ENCODE measurements around the gene VEGFA. TPM values are rescaled to one million over a fixed set of nuclear protein-coding genes. Genes with fewer than 3 reads are reported as not detected.

VEGFA gene
- total RNA-seq, 1 donor from 2014 or later: 136 TPM

- no peak overlapping the region for H3K27ac Mint-ChIP-seq
- no peak for DNase-seq (ENCODE audit: extremely low spot score, unreplicated experiment)
- TF ChIP-seq, protein P1, sequence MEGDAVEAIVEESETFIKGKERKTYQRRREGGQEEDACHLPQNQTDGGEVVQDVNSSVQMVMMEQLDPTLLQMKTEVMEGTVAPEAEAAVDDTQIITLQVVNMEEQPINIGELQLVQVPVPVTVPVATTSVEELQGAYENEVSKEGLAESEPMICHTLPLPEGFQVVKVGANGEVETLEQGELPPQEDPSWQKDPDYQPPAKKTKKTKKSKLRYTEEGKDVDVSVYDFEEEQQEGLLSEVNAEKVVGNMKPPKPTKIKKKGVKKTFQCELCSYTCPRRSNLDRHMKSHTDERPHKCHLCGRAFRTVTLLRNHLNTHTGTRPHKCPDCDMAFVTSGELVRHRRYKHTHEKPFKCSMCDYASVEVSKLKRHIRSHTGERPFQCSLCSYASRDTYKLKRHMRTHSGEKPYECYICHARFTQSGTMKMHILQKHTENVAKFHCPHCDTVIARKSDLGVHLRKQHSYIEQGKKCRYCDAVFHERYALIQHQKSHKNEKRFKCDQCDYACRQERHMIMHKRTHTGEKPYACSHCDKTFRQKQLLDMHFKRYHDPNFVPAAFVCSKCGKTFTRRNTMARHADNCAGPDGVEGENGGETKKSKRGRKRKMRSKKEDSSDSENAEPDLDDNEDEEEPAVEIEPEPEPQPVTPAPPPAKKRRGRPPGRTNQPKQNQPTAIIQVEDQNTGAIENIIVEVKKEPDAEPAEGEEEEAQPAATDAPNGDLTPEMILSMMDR (conservative IDR thresholded peaks at IDR 0.05): no peak
- peaks cover 7% of the 10 kb centered on the region for H3K4me1 Mint-ChIP-seq (ENCODE audit: unreplicated experiment)
- H3K27me3 Mint-ChIP-seq: no peaks in the 10 kb centered on the region
- no peak overlapping the region for H3K4me3 Mint-ChIP-seq
- H3K9me3 Mint-ChIP-seq: no peaks in the 10 kb centered on the region
- H3K36me3 Mint-ChIP-seq: peaks cover 16% of the 10 kb centered on the region
Measured at GRCh38 chr6:43785220-43785752, 15.3 kb downstream of the VEGFA start.

GRCh38 chr6:43785904-43786303 is 15.9 kb downstream of the VEGFA start:
- H3K4me3 Mint-ChIP-seq: no peak overlapping the region
- peaks cover 16% of the 10 kb centered on the region for H3K36me3 Mint-ChIP-seq
- DNase-seq (ENCODE audit: extremely low spot score, unreplicated experiment): no peak
- H3K9me3 Mint-ChIP-seq: no peaks in the 10 kb centered on the region
- TF ChIP-seq, protein P1 (conservative IDR thresholded peaks at IDR 0.05): no peak
- no peaks in the 10 kb centered on the region for H3K27me3 Mint-ChIP-seq
- peaks cover 7% of the 10 kb centered on the region for H3K4me1 Mint-ChIP-seq (ENCODE audit: unreplicated experiment)
- H3K27ac Mint-ChIP-seq: no peak overlapping the region

DNA sequence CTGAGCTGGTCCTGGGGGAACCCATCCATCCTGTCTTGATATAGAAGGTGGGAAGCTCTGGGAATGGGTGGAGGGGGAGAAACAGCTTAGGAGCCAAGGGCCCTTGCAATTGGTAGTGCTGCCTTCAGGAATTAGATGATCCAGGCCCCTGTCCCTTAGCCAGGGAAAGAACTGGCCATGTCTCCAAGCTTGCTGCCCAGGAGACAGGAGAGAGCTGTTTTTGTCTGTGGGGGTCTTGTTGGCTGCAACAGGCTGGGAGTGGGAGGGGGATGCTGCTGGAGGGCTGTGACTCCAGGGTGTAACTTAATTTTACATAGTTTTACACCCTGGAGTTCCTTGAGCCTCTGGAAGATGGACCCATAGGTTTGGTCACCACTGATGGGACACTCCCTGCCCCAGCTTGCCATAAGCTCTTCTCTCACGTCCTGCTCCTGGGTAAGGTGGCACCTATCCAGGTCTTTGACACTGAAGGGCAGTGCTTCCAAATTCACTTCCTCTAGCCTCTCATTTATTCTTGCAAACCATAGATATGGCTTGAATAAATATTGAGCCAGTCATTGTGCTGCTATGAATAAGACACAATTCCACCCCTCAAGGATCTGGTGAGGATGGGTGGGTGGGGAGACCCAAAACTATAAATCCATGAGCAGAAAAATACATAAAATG is 16.8 kb downstream of the VEGFA start:
- Mint-ChIP-seq H3K36me3 (peaks cover 14% of the 10 kb centered on the region), H3K27ac (no peak overlapping the region), H3K4me1 (ENCODE audit: unreplicated experiment) (peaks cover 5% of the 10 kb centered on the region), H3K27me3 (no peaks in the 10 kb centered on the region), H3K9me3 (no peaks in the 10 kb centered on the region), H3K4me3 (no peak overlapping the region)
- TF ChIP-seq, protein P1 (conservative IDR thresholded peaks at IDR 0.05): no peak
- no peak for DNase-seq (ENCODE audit: extremely low spot score, unreplicated experiment)

- H3K4me1 Mint-ChIP-seq (ENCODE audit: unreplicated experiment): no peaks in the 10 kb centered on the region
- no peak overlapping the region for H3K4me3 Mint-ChIP-seq
- H3K36me3 Mint-ChIP-seq: peaks cover 9% of the 10 kb centered on the region
- no peaks in the 10 kb centered on the region for H3K9me3 Mint-ChIP-seq
- H3K27ac Mint-ChIP-seq: no peak overlapping the region
- DNase-seq (ENCODE audit: extremely low spot score, unreplicated experiment): no peak
- no peaks in the 10 kb centered on the region for H3K27me3 Mint-ChIP-seq
- TF ChIP-seq, protein P1 (conservative IDR thresholded peaks at IDR 0.05): no peak
Measured at GRCh38 chr6:43788301-43788700, 18.3 kb downstream of the VEGFA start.

- no peak for DNase-seq (ENCODE audit: extremely low spot score, unreplicated experiment)
- Mint-ChIP-seq H3K9me3 (no peaks in the 10 kb centered on the region), H3K36me3 (peaks cover 6% of the 10 kb centered on the region), H3K4me1 (ENCODE audit: unreplicated experiment) (peaks cover 4% of the 10 kb centered on the region), H3K4me3 (no peak overlapping the region), H3K27me3 (no peaks in the 10 kb centered on the region), H3K27ac (no peak overlapping the region)
- TF ChIP-seq, protein P1 (conservative IDR thresholded peaks at IDR 0.05): no peak
Measured at GRCh38 chr6:43789447-43789846, 19.4 kb downstream of the VEGFA start.

All from type B pancreatic cell (in vitro differentiated cells).